NCI-H1092 (cell line): ENCODE data around the gene CNTNAP2.
"Not testable (repeated sequence)": the region's sequence is repeated elsewhere in the genome, so short reads cannot be mapped to it uniquely, and the experiment has no call there.

ENCODE experiments used
- DNase-seq: peaks from one replicate; lab custom pipeline; 2025; lab: John Stamatoyannopoulos, UW

The CNTNAP2 gene

GRCh38 chr7:147646568-147646967 is 1530.0 kb downstream of the CNTNAP2 start:
- no peak for DNase-seq

GRCh38 chr7:147650991-147651390 is 1534.4 kb downstream of the CNTNAP2 start:
- DNase-seq, result no peak

GRCh38 chr7:147651601-147652000 is 1535.0 kb downstream of the CNTNAP2 start:
- DNase-seq, result no peak

GRCh38 chr7:147653456-147653855 is 1536.9 kb downstream of the CNTNAP2 start:
- no peak for DNase-seq

- DNase-seq, result no peak
These were observed 1541.9 kb downstream of the CNTNAP2 start for GRCh38 chr7:147658392-147658967.

- no peak for DNase-seq
These were observed 1542.7 kb downstream of the CNTNAP2 start for GRCh38 chr7:147659036-147659995.

GRCh38 chr7:147664541-147664940 is 1547.9 kb downstream of the CNTNAP2 start:
- no peak for DNase-seq

- no peak for DNase-seq
These were observed 1554.2 kb downstream of the CNTNAP2 start for GRCh38 chr7:147670759-147671158.

- no peak for DNase-seq
These were observed 1558.1 kb downstream of the CNTNAP2 start for GRCh38 chr7:147674705-147675104.

GRCh38 chr7:147678943-147679342 is 1562.3 kb downstream of the CNTNAP2 start:
- DNase-seq, result no peak

- no peak for DNase-seq
These were observed 1564.9 kb downstream of the CNTNAP2 start for GRCh38 chr7:147681530-147681929.

GRCh38 chr7:147700702-147701101 is 1584.1 kb downstream of the CNTNAP2 start:
- no peak for DNase-seq

GRCh38 chr7:147707926-147708325 is 1591.3 kb downstream of the CNTNAP2 start:
- no peak for DNase-seq

- no peak for DNase-seq
These were observed 1592.3 kb downstream of the CNTNAP2 start for GRCh38 chr7:147708871-147709270.

- DNase-seq, result no peak
These were observed 1594.8 kb downstream of the CNTNAP2 start for GRCh38 chr7:147711447-147711846.

GRCh38 chr7:147721962-147722830 is 1605.6 kb downstream of the CNTNAP2 start:
- DNase-seq, result no peak

- DNase-seq, result no peak
These were observed 1606.9 kb downstream of the CNTNAP2 start for GRCh38 chr7:147723536-147723935.

- DNase-seq, result no peak
These were observed 1614.7 kb downstream of the CNTNAP2 start for GRCh38 chr7:147731311-147731710.

- DNase-seq, result not testable (repeated sequence)
These were observed 1621.1 kb downstream of the CNTNAP2 start for GRCh38 chr7:147737559-147738214.

- no peak for DNase-seq
These were observed 1625.7 kb downstream of the CNTNAP2 start for GRCh38 chr7:147742301-147742700.

GRCh38 chr7:147756300-147756699 is 1639.7 kb downstream of the CNTNAP2 start:
- no peak for DNase-seq
